Activated CD4-positive, alpha-beta T cell treated with anti-CD3 and anti-CD28 coated beads, Interleukin-2, amount 50 U/mL, for 16 hours (primary cell): ENCODE measurements around the gene SH2D3C.

Source experiments
- DNase-seq: peaks from one replicate; pipeline ENCODE4 v3.0.0-alpha.2; 2020

SH2D3C gene

GRCh38 chr9:127778280-127779135 is at the start of gene SH2D3C:
TSS of gene SH2D3C (minus strand) at chr9:127778666. CDS start at chr9:127778627, 39 bp downstream.
- DNase-seq, result peak; percentile 67

- no peak for DNase-seq
These were observed 47.9 kb upstream of the SH2D3C start for GRCh38 chr9:127826253-127826913.

GRCh38 chr9:127825319-127826051 is 47.0 kb upstream of the SH2D3C start:
- no peak for DNase-seq

GRCh38 chr9:127822108-127822507 is 43.6 kb upstream of the SH2D3C start:
- no peak for DNase-seq

GRCh38 chr9:127818574-127818973 is 40.1 kb upstream of the SH2D3C start:
- no peak for DNase-seq

- no peak for DNase-seq
These were observed 39.5 kb upstream of the SH2D3C start for GRCh38 chr9:127817881-127818434.

- DNase-seq, result no peak
These were observed 38.3 kb upstream of the SH2D3C start for GRCh38 chr9:127816728-127817127.

- no peak for DNase-seq
These were observed 37.9 kb upstream of the SH2D3C start for GRCh38 chr9:127816362-127816725.

- DNase-seq, result no peak
These were observed 37.3 kb upstream of the SH2D3C start for GRCh38 chr9:127815512-127816361.

- DNase-seq, result no peak
These were observed 36.4 kb upstream of the SH2D3C start for GRCh38 chr9:127814619-127815511.

GRCh38 chr9:127813686-127814226 is 35.3 kb upstream of the SH2D3C start:
- no peak for DNase-seq

GRCh38 chr9:127812936-127813675 is 34.6 kb upstream of the SH2D3C start:
- no peak for DNase-seq

- no peak for DNase-seq
These were observed 33.5 kb upstream of the SH2D3C start for GRCh38 chr9:127812011-127812410.

GRCh38 chr9:127810378-127811187 is 32.1 kb upstream of the SH2D3C start:
- DNase-seq, result no peak

GRCh38 chr9:127809540-127810377 is 31.3 kb upstream of the SH2D3C start:
- no peak for DNase-seq

GRCh38 chr9:127809002-127809539 is 30.6 kb upstream of the SH2D3C start:
- no peak for DNase-seq

GRCh38 chr9:127808347-127809001 is 30.0 kb upstream of the SH2D3C start:
- no peak for DNase-seq
